Parathyroid adenoma (tissue), 2 donors: Measurements from ENCODE around the gene CBR1.

Experiments used
- H2AFZ ChIP-seq: fragments of 300-600 bp; sonication (generic); one replicate; pipeline ENCODE4 v1.7.0; 2017; ENCODE audit warnings: antibody characterized with exemption, mild to moderate bottlenecking
- H3K27ac ChIP-seq: fragments of 300-600 bp; sonication (generic); one replicate; pipeline ENCODE4 v1.7.0; 2017
- H3K27me3 ChIP-seq: fragments of 300-600 bp; sonication (generic); one replicate; pipeline ENCODE4 v1.7.0; 2017; ENCODE audit warnings: low read length; ENCODE audit not compliant: control insufficient read depth, insufficient read depth
- H3K36me3 ChIP-seq: fragments of 300-600 bp; sonication (generic); one replicate; pipeline ENCODE4 v1.7.0; 2017; ENCODE audit warnings: low read length; ENCODE audit not compliant: control insufficient read depth, insufficient read depth
- H3K4me1 ChIP-seq: fragments of 300-600 bp; sonication (generic); one replicate; pipeline ENCODE4 v1.7.0; 2017; ENCODE audit warnings: control low read depth
- H3K4me2 ChIP-seq: fragments of 300-600 bp; sonication (generic); one replicate; pipeline ENCODE4 v1.7.0; 2017; ENCODE audit warnings: low read length
- H3K4me3 ChIP-seq: fragments of 300-600 bp; sonication (generic); one replicate; pipeline ENCODE4 v1.7.0; 2017; ENCODE audit warnings: low read depth, low read length
- H3K79me2 ChIP-seq: fragments of 300-600 bp; sonication (generic); one replicate; pipeline ENCODE4 v1.7.0; 2017; ENCODE audit warnings: control low read depth
- H3K9ac ChIP-seq: fragments of 300-600 bp; sonication (generic); one replicate; pipeline ENCODE4 v1.7.0; 2017; ENCODE audit warnings: mild to moderate bottlenecking
- H3K9me3 ChIP-seq: fragments of 300-600 bp; sonication (generic); one replicate; pipeline ENCODE4 v1.7.0; 2017; ENCODE audit warnings: low read length; ENCODE audit not compliant: control insufficient read depth
- TF ChIP-seq, protein P1 (sequence below): fragments of 300-600 bp; sonication (generic); IDR thresholded peaks from one replicate; pipeline ENCODE4 v1.7.0; 2017; ENCODE audit warnings: antibody characterized with exemption, mild to moderate bottlenecking
- donor health status: primary hyperparathyroidism.

Gene CBR1

GRCh38 chr21:36079671-36080070 lies 9.8 kb downstream of the CBR1 start:
- no peak overlapping the region for H2AFZ ChIP-seq
- H3K9ac ChIP-seq, result no peak overlapping the region
- no peak overlapping the region for H3K27ac ChIP-seq
- H3K36me3 ChIP-seq, result no peaks in the 10 kb centered on the region
- no peaks in the 10 kb centered on the region for H3K79me2 ChIP-seq
- no peaks in the 10 kb centered on the region for H3K9me3 ChIP-seq
- TF ChIP-seq, protein P1, sequence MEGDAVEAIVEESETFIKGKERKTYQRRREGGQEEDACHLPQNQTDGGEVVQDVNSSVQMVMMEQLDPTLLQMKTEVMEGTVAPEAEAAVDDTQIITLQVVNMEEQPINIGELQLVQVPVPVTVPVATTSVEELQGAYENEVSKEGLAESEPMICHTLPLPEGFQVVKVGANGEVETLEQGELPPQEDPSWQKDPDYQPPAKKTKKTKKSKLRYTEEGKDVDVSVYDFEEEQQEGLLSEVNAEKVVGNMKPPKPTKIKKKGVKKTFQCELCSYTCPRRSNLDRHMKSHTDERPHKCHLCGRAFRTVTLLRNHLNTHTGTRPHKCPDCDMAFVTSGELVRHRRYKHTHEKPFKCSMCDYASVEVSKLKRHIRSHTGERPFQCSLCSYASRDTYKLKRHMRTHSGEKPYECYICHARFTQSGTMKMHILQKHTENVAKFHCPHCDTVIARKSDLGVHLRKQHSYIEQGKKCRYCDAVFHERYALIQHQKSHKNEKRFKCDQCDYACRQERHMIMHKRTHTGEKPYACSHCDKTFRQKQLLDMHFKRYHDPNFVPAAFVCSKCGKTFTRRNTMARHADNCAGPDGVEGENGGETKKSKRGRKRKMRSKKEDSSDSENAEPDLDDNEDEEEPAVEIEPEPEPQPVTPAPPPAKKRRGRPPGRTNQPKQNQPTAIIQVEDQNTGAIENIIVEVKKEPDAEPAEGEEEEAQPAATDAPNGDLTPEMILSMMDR, result no peak
- no peak overlapping the region for H3K4me2 ChIP-seq
- H3K4me3 ChIP-seq, result no peak overlapping the region
- no peaks in the 10 kb centered on the region for H3K4me1 ChIP-seq
- H3K27me3 ChIP-seq, result no peaks in the 10 kb centered on the region

DNA sequence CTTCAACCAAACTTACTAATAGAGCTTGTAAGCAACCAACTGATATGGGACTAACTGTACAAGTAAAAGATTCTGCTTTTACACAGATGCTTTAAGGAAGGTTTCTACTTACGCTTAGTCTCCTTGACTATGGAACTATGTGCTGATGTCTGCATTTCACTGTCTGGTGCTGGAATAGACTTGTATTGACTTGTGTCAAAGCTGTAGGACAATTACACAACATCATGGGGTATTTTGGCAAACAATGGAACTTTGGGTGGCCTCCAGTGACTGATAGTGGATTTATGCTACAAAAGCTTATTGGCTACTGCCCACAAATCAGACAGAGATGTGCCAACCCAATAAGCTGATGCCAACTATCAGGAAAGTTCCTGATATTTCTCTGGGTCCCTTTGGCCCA lies 10.6 kb downstream of the CBR1 start:
- Histone ChIP-seq H3K79me2 (no peaks in the 10 kb centered on the region), H3K4me3 (no peak overlapping the region), H3K27ac (no peak overlapping the region), H2AFZ (no peak overlapping the region), H3K4me2 (no peak overlapping the region), H3K9me3 (no peaks in the 10 kb centered on the region), H3K4me1 (no peaks in the 10 kb centered on the region), H3K27me3 (no peaks in the 10 kb centered on the region), H3K9ac (no peak overlapping the region), H3K36me3 (no peaks in the 10 kb centered on the region)
- TF ChIP-seq, protein P1, result no peak

- TF ChIP-seq, protein P1, result no peak
Observed at GRCh38 chr21:36082237-36082664, 12.4 kb downstream of the CBR1 start.

GRCh38 chr21:36087362-36088138 lies 17.7 kb downstream of the CBR1 start:
- H3K9me3 ChIP-seq, result no peaks in the 10 kb centered on the region

More at GRCh38 chr21:36082237-36082664, 12.4 kb downstream of the CBR1 start:
- Histone ChIP-seq H3K4me1 (no peaks in the 10 kb centered on the region), H3K9me3 (no peaks in the 10 kb centered on the region), H3K4me2 (no peak overlapping the region), H3K79me2 (no peaks in the 10 kb centered on the region), H3K9ac (no peak overlapping the region), H2AFZ (no peak overlapping the region), H3K27me3 (no peaks in the 10 kb centered on the region), H3K27ac (no peak overlapping the region), H3K36me3 (no peaks in the 10 kb centered on the region), H3K4me3 (no peak overlapping the region)

More at GRCh38 chr21:36087362-36088138, 17.7 kb downstream of the CBR1 start:
- Histone ChIP-seq H3K27me3 (no peaks in the 10 kb centered on the region), H3K27ac (no peak overlapping the region), H3K4me3 (no peak overlapping the region), H3K9ac (no peak overlapping the region), H3K79me2 (no peaks in the 10 kb centered on the region), H3K4me2 (no peak overlapping the region), H2AFZ (no peak overlapping the region), H3K4me1 (no peaks in the 10 kb centered on the region), H3K36me3 (no peaks in the 10 kb centered on the region)
- TF ChIP-seq, protein P1, result no peak
